Hepatocyte (in vitro differentiated cells): Measurements from ENCODE around the gene PFKL.

Experiments
- CTCF ChIP-seq: fragments of 200-600 bp; sonication (generic); IDR thresholded peaks from 2 replicates; pipeline ENCODE4 v1.5.1; 2016; ENCODE audit warnings: antibody characterized with exemption, mild to moderate bottlenecking; ENCODE audit not compliant: poor library complexity
- EZH2 ChIP-seq: fragments of 200-600 bp; sonication (generic); IDR thresholded peaks from 2 replicates; pipeline ENCODE4 v1.6.1; 2016; ENCODE audit warnings: antibody characterized with exemption, mild to moderate bottlenecking, borderline replicate concordance

- TF ChIP-seq CTCF (no peak), EZH2 (no peak)
Measured at GRCh38 chr21:44337449-44337848, 37.6 kb downstream of the PFKL start.
